ENCODE results near the gene UNC5A. TPM values are rescaled to one million over a fixed set of nuclear protein-coding genes. Genes with fewer than 3 reads are reported as not detected.

UNC5A gene
- total RNA-seq, 1 donor from 2014 or later = 2.8 TPM

GRCh38 chr5:176793736-176794135 is 16.6 kb upstream of the UNC5A start:
- Mint-ChIP-seq H3K27ac (no peak overlapping the region), H3K36me3 (ENCODE audit: insufficient read depth) (no peaks in the 10 kb centered on the region), H3K4me3 (ENCODE audit: low read depth) (no peak overlapping the region), H3K9me3 (ENCODE audit: low read depth) (no peaks in the 10 kb centered on the region), H3K27me3 (peaks cover 64% of the 10 kb centered on the region), H3K4me1 (ENCODE audit: low read depth) (no peaks in the 10 kb centered on the region)
- no peak for TF ChIP-seq CTCF (IDR thresholded peaks at IDR 0.05; ENCODE audit: unreplicated experiment)
- no peak for DNase-seq (ENCODE audit: low spot score, unreplicated experiment)

- TF ChIP-seq CTCF (IDR thresholded peaks at IDR 0.05; ENCODE audit: unreplicated experiment) = no peak
- no peak overlapping the region for H3K4me3 Mint-ChIP-seq (ENCODE audit: low read depth)
- peaks cover 57% of the 10 kb centered on the region for H3K27me3 Mint-ChIP-seq
- H3K27ac Mint-ChIP-seq = no peak overlapping the region
- no peaks in the 10 kb centered on the region for H3K9me3 Mint-ChIP-seq (ENCODE audit: low read depth)
- H3K36me3 Mint-ChIP-seq (ENCODE audit: insufficient read depth) = no peaks in the 10 kb centered on the region
- no peak for DNase-seq (ENCODE audit: low spot score, unreplicated experiment)
- no peaks in the 10 kb centered on the region for H3K4me1 Mint-ChIP-seq (ENCODE audit: low read depth)
These were observed 15.8 kb upstream of the UNC5A start for GRCh38 chr5:176794509-176794908.

GRCh38 chr5:176796411-176796810 is 13.9 kb upstream of the UNC5A start:
- no peak for DNase-seq (ENCODE audit: low spot score, unreplicated experiment)
- H3K27me3 Mint-ChIP-seq = peaks cover 43% of the 10 kb centered on the region
- H3K4me3 Mint-ChIP-seq (ENCODE audit: low read depth) = no peak overlapping the region
- no peaks in the 10 kb centered on the region for H3K4me1 Mint-ChIP-seq (ENCODE audit: low read depth)
- no peak for TF ChIP-seq CTCF (IDR thresholded peaks at IDR 0.05; ENCODE audit: unreplicated experiment)
- H3K36me3 Mint-ChIP-seq (ENCODE audit: insufficient read depth) = no peaks in the 10 kb centered on the region
- no peaks in the 10 kb centered on the region for H3K9me3 Mint-ChIP-seq (ENCODE audit: low read depth)
- no peak overlapping the region for H3K27ac Mint-ChIP-seq

GRCh38 chr5:176796970-176797369 is 13.4 kb upstream of the UNC5A start:
- H3K4me1 Mint-ChIP-seq (ENCODE audit: low read depth) = no peaks in the 10 kb centered on the region
- no peak overlapping the region for H3K4me3 Mint-ChIP-seq (ENCODE audit: low read depth)
- no peaks in the 10 kb centered on the region for H3K36me3 Mint-ChIP-seq (ENCODE audit: insufficient read depth)
- peaks cover 41% of the 10 kb centered on the region for H3K27me3 Mint-ChIP-seq
- no peak for TF ChIP-seq CTCF (IDR thresholded peaks at IDR 0.05; ENCODE audit: unreplicated experiment)
- no peak overlapping the region for H3K27ac Mint-ChIP-seq
- DNase-seq (ENCODE audit: low spot score, unreplicated experiment) = no peak
- H3K9me3 Mint-ChIP-seq (ENCODE audit: low read depth) = no peaks in the 10 kb centered on the region

GRCh38 chr5:176797456-176798050 is 12.8 kb upstream of the UNC5A start:
- H3K4me3 Mint-ChIP-seq (ENCODE audit: low read depth) = no peak overlapping the region
- no peaks in the 10 kb centered on the region for H3K9me3 Mint-ChIP-seq (ENCODE audit: low read depth)
- H3K4me1 Mint-ChIP-seq (ENCODE audit: low read depth) = no peaks in the 10 kb centered on the region

More at GRCh38 chr5:176797456-176798050, 12.8 kb upstream of the UNC5A start:
- no peak overlapping the region for H3K27ac Mint-ChIP-seq
- no peak for DNase-seq (ENCODE audit: low spot score, unreplicated experiment)
- peaks cover 42% of the 10 kb centered on the region for H3K27me3 Mint-ChIP-seq
- TF ChIP-seq CTCF (IDR thresholded peaks at IDR 0.05; ENCODE audit: unreplicated experiment) = no peak
- H3K36me3 Mint-ChIP-seq (ENCODE audit: insufficient read depth) = no peaks in the 10 kb centered on the region

Measured in progenitor cell of endocrine pancreas (in vitro differentiated cells).